ENCODE measurements around the gene ADAMTS14.

GRCh38 chr10:70681731-70682005, 9.4 kb downstream of the ADAMTS14 start:
- TF ChIP-seq EZH2phosphoT487 (IDR thresholded peaks at IDR 0.05; ENCODE audit: low read length) = no peak
- TF ChIP-seq CTCF (IDR thresholded peaks at IDR 0.05; ENCODE audit: low read length) = no peak
